Hepatocyte (in vitro differentiated cells): Measurements from ENCODE around the gene AOPEP. TPM values are rescaled to one million over a fixed set of nuclear protein-coding genes. Genes with fewer than 3 reads are reported as not detected.

Experiments
- DNase-seq: peaks from one replicate; pipeline ENCODE4 v3.0.0-alpha.2; 2016; ENCODE audit warnings: low spot score
- H2AFZ ChIP-seq: fragments of 200-600 bp; sonication (generic); 2 replicates; pipeline ENCODE4 v1.6.0; 2016; ENCODE audit warnings: antibody characterized with exemption, mild to moderate bottlenecking
- H3K27ac ChIP-seq: fragments of 200-600 bp; sonication (generic); 2 replicates; pipeline ENCODE4 v1.5.1; 2016; ENCODE audit warnings: mild to moderate bottlenecking
- H3K27me3 ChIP-seq: fragments of 200-600 bp; sonication (generic); 2 replicates; pipeline ENCODE4 v1.6.1; 2016
- H3K36me3 ChIP-seq: fragments of 200-600 bp; sonication (generic); replicated peaks from 2 replicates; pipeline ENCODE4 v1.5.1; 2016; ENCODE audit warnings: low read depth; ENCODE audit not compliant: insufficient read depth
- H3K4me1 ChIP-seq: fragments of 200-600 bp; sonication (generic); 2 replicates; pipeline ENCODE4 v1.5.1; 2016; ENCODE audit warnings: mild to moderate bottlenecking, moderate library complexity; ENCODE audit not compliant: insufficient read depth
- H3K4me2 ChIP-seq: fragments of 200-600 bp; sonication (generic); 2 replicates; pipeline ENCODE4 v1.6.0; 2016
- H3K4me3 ChIP-seq: fragments of 200-600 bp; sonication (generic); 2 replicates; pipeline ENCODE4 v1.5.1; 2016; ENCODE audit warnings: mild to moderate bottlenecking
- H3K79me2 ChIP-seq: fragments of 200-600 bp; sonication (generic); 2 replicates; pipeline ENCODE4 v1.6.0; 2017; ENCODE audit warnings: mild to moderate bottlenecking
- H3K9me2 ChIP-seq: fragments of 200-600 bp; sonication (generic); replicated peaks from 2 replicates; pipeline ENCODE4 v1.6.0; 2017; ENCODE audit warnings: mild to moderate bottlenecking; ENCODE audit not compliant: insufficient read depth
- H3K9me3 ChIP-seq: fragments of 200-600 bp; sonication (generic); 2 replicates; pipeline ENCODE4 v1.5.1; 2016; ENCODE audit warnings: low read depth, mild to moderate bottlenecking
- H4K20me1 ChIP-seq: fragments of 200-600 bp; sonication (generic); 2 replicates; pipeline ENCODE4 v1.6.0; 2016; ENCODE audit warnings: mild to moderate bottlenecking; ENCODE audit not compliant: insufficient read depth, poor library complexity, severe bottlenecking
- CTCF ChIP-seq: fragments of 200-600 bp; sonication (generic); IDR thresholded peaks from 2 replicates; pipeline ENCODE4 v1.5.1; 2016; ENCODE audit warnings: antibody characterized with exemption, mild to moderate bottlenecking; ENCODE audit not compliant: poor library complexity
- EZH2 ChIP-seq: fragments of 200-600 bp; sonication (generic); IDR thresholded peaks from 2 replicates; pipeline ENCODE4 v1.6.1; 2016; ENCODE audit warnings: antibody characterized with exemption, mild to moderate bottlenecking, borderline replicate concordance
- EZH2phosphoT487 ChIP-seq: fragments of 200-600 bp; sonication (generic); IDR thresholded peaks from one replicate; pipeline ENCODE4 v1.6.1; 2018; ENCODE audit warnings: antibody characterized with exemption, mild to moderate bottlenecking, low read depth, moderate library complexity; ENCODE audit not compliant: unreplicated experiment, severe bottlenecking
- WGBS: methylation state at CpG from one replicate; pipeline ENCODE4 v1.1.6; 2016; ENCODE audit warnings: low lambda C conversion rate; ENCODE audit errors: missing lambda C conversion rate; 5-methylcytosine and 5-hydroxymethylcytosine counted together
- polyA plus RNA-seq: library from polyadenylated mRNA; unstranded; fragments of >200 nt; fragmentation: Nextera tagmentation; extraction: Ambion mirVana; gene quantifications from 2 replicates; pipeline ENCODE4 v1.2.1, GENCODE V29; 2016
- total RNA-seq: library from RNA; depleted of rRNA; stranded (reverse); fragments of >200 nt; gene quantifications from 2 replicates; pipeline ENCODE4 v1.2.3, GENCODE V29; 2014

The AOPEP gene
- total and polyA plus RNA-seq, 2 experiments from 2014 or later: 82.8 to 101 TPM

DNA sequence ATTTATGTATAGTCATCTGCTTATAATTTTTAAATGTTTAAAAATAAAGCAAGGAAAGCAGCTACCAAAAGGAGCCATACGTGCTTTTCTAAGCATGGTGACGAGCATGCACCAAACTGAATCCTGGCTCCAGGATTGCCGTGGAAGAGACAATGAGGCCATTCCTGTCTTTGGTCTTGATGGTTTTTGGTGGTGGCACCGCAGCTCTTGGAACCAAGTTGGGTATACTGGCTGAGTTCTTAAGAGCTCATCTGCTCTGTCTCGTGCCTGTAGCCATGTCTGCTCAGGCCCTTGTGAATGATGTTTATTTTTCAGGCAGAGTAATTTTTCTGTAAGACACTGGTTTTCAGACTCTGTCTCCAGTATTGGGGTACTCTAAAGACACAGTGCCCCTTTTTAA, 345.0 kb downstream of the AOPEP start:
- Histone ChIP-seq H3K4me3 (no peak overlapping the region), H2AFZ (no peak overlapping the region), H3K36me3 (no peaks in the 10 kb centered on the region), H3K27me3 (no peaks in the 10 kb centered on the region), H4K20me1 (peaks cover 91% of the 10 kb centered on the region), H3K4me2 (no peak overlapping the region), H3K4me1 (peaks cover 40% of the 10 kb centered on the region), H3K9me3 (no peaks in the 10 kb centered on the region), H3K79me2 (peaks cover 98% of the 10 kb centered on the region), H3K9me2 (no peaks in the 10 kb centered on the region), H3K27ac (no peak overlapping the region)
- no peak for TF ChIP-seq CTCF
- TF ChIP-seq EZH2phosphoT487: no peak
- TF ChIP-seq EZH2: no peak
- 94% methylated on average over 5 of the region's 5 CpGs for WGBS
- no peak for DNase-seq

DNA sequence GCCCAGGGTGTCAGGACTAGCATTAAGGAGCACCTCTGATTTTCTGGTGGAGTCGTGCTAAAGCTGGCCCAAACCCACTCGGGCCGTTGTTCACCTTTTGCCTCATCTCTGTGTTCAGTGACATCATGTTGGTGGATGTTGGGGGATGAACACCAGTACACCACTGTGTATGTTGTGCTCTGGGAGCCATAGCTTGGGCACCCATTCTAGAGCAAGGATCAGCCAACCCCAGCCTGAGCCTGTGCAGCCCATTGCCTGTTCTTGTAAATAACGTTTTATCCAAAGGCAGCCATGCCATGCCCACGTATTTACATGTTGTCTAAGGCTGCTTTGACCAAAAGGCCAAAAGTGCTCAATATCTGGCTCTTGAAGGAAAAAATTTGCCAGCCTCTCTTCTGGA, 345.4 kb downstream of the AOPEP start:
- Histone ChIP-seq H3K79me2 (peaks cover 98% of the 10 kb centered on the region), H4K20me1 (peaks cover 91% of the 10 kb centered on the region)

DNA sequence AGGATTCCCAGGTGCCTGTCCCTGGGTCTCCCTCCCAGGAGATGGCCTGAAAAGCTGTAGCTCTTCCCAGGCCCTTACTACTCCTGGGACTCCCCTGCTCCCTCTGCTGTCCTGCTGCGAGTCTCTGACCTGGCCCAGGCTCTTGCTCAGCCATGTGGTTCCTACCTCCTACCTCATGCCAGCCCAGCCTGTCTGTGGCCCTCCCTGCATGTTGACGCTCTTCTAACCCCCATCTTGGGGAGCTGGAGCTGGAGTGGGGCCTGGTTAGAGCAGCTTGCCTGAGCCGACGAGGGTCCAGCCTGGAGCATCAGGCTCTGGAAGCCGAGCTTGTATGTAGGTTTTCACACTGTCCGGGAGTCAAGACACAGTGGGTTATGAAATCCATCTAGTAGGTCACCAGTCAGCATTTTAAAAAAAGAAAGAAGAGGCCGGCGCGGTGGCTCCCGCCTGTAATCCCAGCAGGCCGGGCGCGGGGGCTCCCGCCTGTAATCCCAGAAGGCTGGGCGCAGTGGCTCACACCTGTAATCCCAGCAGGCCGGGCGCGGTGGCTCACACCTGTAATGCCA, 346.6 kb downstream of the AOPEP start:
- peaks cover 90% of the 10 kb centered on the region for H4K20me1 ChIP-seq
- H3K36me3 ChIP-seq: no peaks in the 10 kb centered on the region
- 95% methylated on average over 18 of the region's 18 CpGs for WGBS
- no peak for DNase-seq
- H3K4me2 ChIP-seq: no peak overlapping the region
- peaks cover 51% of the 10 kb centered on the region for H3K4me1 ChIP-seq
- H3K79me2 ChIP-seq: peaks cover 98% of the 10 kb centered on the region
- H3K9me3 ChIP-seq: no peaks in the 10 kb centered on the region
- H3K27ac ChIP-seq: no peak overlapping the region
- no peaks in the 10 kb centered on the region for H3K9me2 ChIP-seq
- no peaks in the 10 kb centered on the region for H3K27me3 ChIP-seq
- no peak overlapping the region for H2AFZ ChIP-seq
- peak; percentile 23 for TF ChIP-seq CTCF
- no peak for TF ChIP-seq EZH2phosphoT487
- H3K4me3 ChIP-seq: no peak overlapping the region

More for the DNA sequence above, 345.4 kb downstream of the AOPEP start:
- Histone ChIP-seq H3K9me2 (no peaks in the 10 kb centered on the region), H3K4me2 (no peak overlapping the region), H3K4me1 (peaks cover 40% of the 10 kb centered on the region), H3K27ac (no peak overlapping the region), H3K27me3 (no peaks in the 10 kb centered on the region), H2AFZ (no peak overlapping the region), H3K36me3 (no peaks in the 10 kb centered on the region), H3K9me3 (no peaks in the 10 kb centered on the region), H3K4me3 (no peak overlapping the region)
- no peak for TF ChIP-seq CTCF
- no peak for TF ChIP-seq EZH2phosphoT487
- no peak for TF ChIP-seq EZH2
- no peak for DNase-seq
- WGBS: 91% methylated on average over 5 of the region's 5 CpGs

GRCh38 chr9:95073918-95074317, 347.4 kb downstream of the AOPEP start:
- no peak overlapping the region for H3K27ac ChIP-seq
- H3K27me3 ChIP-seq: no peaks in the 10 kb centered on the region
- peaks cover 92% of the 10 kb centered on the region for H4K20me1 ChIP-seq
- no peak overlapping the region for H3K4me2 ChIP-seq
- H3K9me3 ChIP-seq: no peaks in the 10 kb centered on the region
- 92% methylated on average over 5 of the region's 5 CpGs for WGBS
- TF ChIP-seq CTCF (no peak), EZH2phosphoT487 (no peak), EZH2 (no peak)
- peaks cover 59% of the 10 kb centered on the region for H3K4me1 ChIP-seq
- DNase-seq: no peak
- no peak overlapping the region for H2AFZ ChIP-seq
- no peaks in the 10 kb centered on the region for H3K36me3 ChIP-seq
- H3K79me2 ChIP-seq: peaks cover 98% of the 10 kb centered on the region
- no peak overlapping the region for H3K4me3 ChIP-seq
- H3K9me2 ChIP-seq: no peaks in the 10 kb centered on the region
